ENCODE measurements around the gene PRDM12. TPM values are rescaled to one million over a fixed set of nuclear protein-coding genes. Genes with fewer than 3 reads are reported as not detected.

The PRDM12 gene
- total RNA-seq, 1 experiment from 2014 or later = not detected

- peaks cover 4% of the 10 kb centered on the region for H3K23me2 ChIP-seq (ENCODE audit: insufficient read length, low read depth, low read length, poor library complexity, severe bottlenecking)
- H2AK5ac ChIP-seq (ENCODE audit: insufficient read length, low read length) = no peak overlapping the region
- WGBS (ENCODE audit: extremely low coverage, insufficient read length, low lambda C conversion rate) = no CpG with 5 or more reads among the region's 12 CpGs
- Mint-ChIP-seq H3K9me3 (no peaks in the 10 kb centered on the region; a peak in 3 of 5 replicates), H3K36me3 (ENCODE audit: insufficient read depth in 1 of 3, low read depth in 3 of 3) (peaks cover 0 to 1% (median 0%) of the 10 kb centered on the region in 3 experiments; a peak in 1 of 7 replicates), H3K4me1 (peaks cover 10 to 18% of the 10 kb centered on the region in 2 experiments), H3K4me3 (no peak overlapping the region), H3K27me3 (ENCODE audit: low read depth) (peaks cover 89% of the 10 kb centered on the region), H3K27ac (no peak overlapping the region)
- H2AFZ ChIP-seq (ENCODE audit: low read length) = no peak overlapping the region
- no peak overlapping the region for H4K5ac ChIP-seq (ENCODE audit: insufficient read length, low read depth, low read length)
- no peak overlapping the region for H3T11ph ChIP-seq (ENCODE audit: low read length)
- no peak overlapping the region for H2BK12ac ChIP-seq (ENCODE audit: insufficient read length, low read depth, low read length)
- H2BK120ac ChIP-seq (ENCODE audit: low read depth, low read length, poor library complexity, severe bottlenecking) = no peak overlapping the region
- no peak overlapping the region for H2BK15ac ChIP-seq (ENCODE audit: low read depth, low read length)
- no peaks in the 10 kb centered on the region for H3K79me1 ChIP-seq (ENCODE audit: insufficient read depth, low read depth, low read length, poor library complexity, severe bottlenecking)
- H3K9ac ChIP-seq (ENCODE audit: extremely low read depth, insufficient read length, low read length) = no peak overlapping the region
- no peak overlapping the region for H3K27ac ChIP-seq (ENCODE audit: insufficient read length, low read depth, low read length)
- no peak for TF ChIP-seq CTCF (conservative IDR thresholded peaks at IDR 0.05)
- no peaks in the 10 kb centered on the region for H4K20me1 ChIP-seq (ENCODE audit: control insufficient read depth, insufficient read depth, insufficient read length)
- no peak overlapping the region for H3K56ac ChIP-seq (ENCODE audit: insufficient read length, low read depth, low read length)
- no peak overlapping the region for H4K8ac ChIP-seq (replicated peaks; ENCODE audit: insufficient read length, low read depth, low read length)
- H3K18ac ChIP-seq (ENCODE audit: insufficient read length, low read depth, low read length) = no peak overlapping the region
- H3K27me3 ChIP-seq (ENCODE audit: insufficient read depth, low read length) = peaks cover 46% of the 10 kb centered on the region
- no peak overlapping the region for H2BK5ac ChIP-seq (ENCODE audit: insufficient read length, low read length)
- no peak overlapping the region for H3K14ac ChIP-seq (ENCODE audit: insufficient read depth, low read length)
- no peaks in the 10 kb centered on the region for H3K9me3 ChIP-seq (ENCODE audit: control insufficient read depth, low read depth, low read length)
- no peaks in the 10 kb centered on the region; the same call in 1 of the 2 replicates for H3K4me1 ChIP-seq (ENCODE audit: insufficient read depth, low read length)
- H4K91ac ChIP-seq (ENCODE audit: insufficient read length, low read depth, low read length) = no peak overlapping the region
- H3K23ac ChIP-seq (ENCODE audit: insufficient read length, low read depth, low read length) = no peak overlapping the region
- H3K79me2 ChIP-seq (ENCODE audit: insufficient read depth, low read length) = no peaks in the 10 kb centered on the region
- no peak overlapping the region for H3K4ac ChIP-seq (ENCODE audit: low read depth, low read length)
- H3K4me2 ChIP-seq (ENCODE audit: insufficient read depth, insufficient read length, low read length) = no peak overlapping the region
- no peak for DNase-seq
- no peak overlapping the region for H2BK20ac ChIP-seq (ENCODE audit: low read depth, low read length, poor library complexity, severe bottlenecking)
Measured at GRCh38 chr9:130668659-130669058, 4.3 kb downstream of the PRDM12 start.
